Measurements from ENCODE around the gene HDLBP. TPM values are rescaled to one million over a fixed set of nuclear protein-coding genes. Genes with fewer than 3 reads are reported as not detected.

The HDLBP gene
- total RNA-seq, 2 experiments from 2014 or later, result 259 to 348 TPM

DNA sequence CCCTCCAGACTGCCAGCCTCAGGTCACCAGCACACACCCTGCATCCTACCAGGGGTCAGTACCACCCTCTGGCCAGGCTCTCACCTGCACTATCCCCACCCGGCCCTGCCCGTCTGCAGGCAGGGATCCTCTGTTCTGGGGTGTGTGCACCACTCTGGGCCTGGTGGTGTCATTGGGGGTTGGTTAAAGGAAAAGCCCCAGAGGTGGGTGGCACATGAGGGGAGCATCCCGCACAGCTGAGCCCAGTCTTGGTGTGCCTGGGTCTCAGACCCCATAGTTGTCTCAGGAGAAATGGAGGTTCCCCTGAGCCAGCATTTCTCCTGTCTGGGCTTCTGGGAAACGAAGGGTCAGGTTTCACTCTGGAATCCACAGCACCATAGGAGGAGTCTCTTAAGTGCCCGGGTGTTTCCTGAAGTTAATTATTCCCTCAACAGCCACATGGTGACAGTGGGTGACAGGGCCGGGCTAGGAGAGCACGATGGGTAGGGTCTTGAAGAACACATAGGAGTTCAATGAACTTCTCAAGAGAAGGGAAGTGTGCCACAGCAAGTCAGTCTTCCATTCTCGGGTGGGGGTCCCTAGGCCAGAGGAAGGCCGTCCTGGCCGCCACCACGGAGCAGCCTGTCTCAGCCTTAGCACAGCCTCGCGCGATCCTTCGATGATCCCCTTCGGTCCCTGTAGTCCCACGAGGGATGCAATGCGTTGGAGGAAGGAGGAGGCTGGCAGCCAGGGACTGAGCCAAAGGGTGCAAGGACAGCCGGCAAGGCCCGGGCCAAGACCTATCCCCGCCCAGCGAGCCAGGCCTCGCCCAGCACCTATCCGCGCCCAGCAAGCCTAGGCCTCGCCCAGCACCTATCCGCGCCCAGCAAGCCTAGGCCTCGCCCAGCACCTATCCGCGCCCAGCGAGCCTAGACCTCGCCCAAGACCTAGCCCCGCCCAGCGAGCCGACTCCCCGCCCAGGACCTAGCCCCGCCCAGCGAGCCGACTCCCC lies 39.5 kb upstream of the HDLBP start:
- ChIA-PET CTCF (no interaction called here), POLR2A (no interaction called here)
- H3K4me1 Mint-ChIP-seq, result peaks cover 44% of the 10 kb centered on the region
- DNase-seq, result peak; percentile 89
- peak overlapping the region; percentile 33 for H3K27ac Mint-ChIP-seq
- peak; percentile 45 for ATAC-seq
- H3K4me3 Mint-ChIP-seq, result peak overlapping the region; percentile 8
- no peaks in the 10 kb centered on the region for H3K9me3 Mint-ChIP-seq (ENCODE audit: low read depth)
- intact Hi-C loops (cut with DNase I, micrococcal nuclease), result loop anchor here (5.0 to 10.0 kb wide), 6 partner anchors 253 to 1330 kb away; partner anchors contain the start of genes DUSP28 (in 1 of the 2), ING5 (in 1 of the 2), MTERF4 (in 1 of the 2) and NDUFA10 (in 1 of the 2)
- peaks cover 23% of the 10 kb centered on the region for H3K36me3 Mint-ChIP-seq (ENCODE audit: low read depth)
- H3K27me3 Mint-ChIP-seq, result no peaks in the 10 kb centered on the region

DNA sequence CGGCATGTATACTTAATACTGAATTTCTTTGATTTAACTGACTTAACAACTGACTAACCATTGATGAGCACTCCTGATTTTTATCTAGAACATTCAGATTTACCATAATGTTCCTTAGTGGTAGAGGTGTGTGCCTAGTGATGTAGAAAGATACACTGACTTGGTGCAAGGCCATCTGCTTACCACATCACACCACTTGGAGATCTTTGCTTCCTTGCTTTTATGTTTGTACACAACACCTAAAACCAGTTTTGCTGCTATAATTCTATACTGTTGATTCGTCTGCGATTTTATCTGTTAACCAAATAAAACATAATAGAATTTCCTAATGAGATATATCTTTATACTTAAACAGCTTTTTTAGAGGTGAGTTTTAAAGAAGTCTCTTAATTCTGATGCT lies 36.8 kb upstream of the HDLBP start:
- Mint-ChIP-seq H3K9me3 (ENCODE audit: low read depth) (no peaks in the 10 kb centered on the region), H3K4me3 (no peak overlapping the region), H3K36me3 (ENCODE audit: low read depth) (peaks cover 32% of the 10 kb centered on the region), H3K27ac (peak overlapping the region; percentile 47), H3K4me1 (peaks cover 20% of the 10 kb centered on the region), H3K27me3 (no peaks in the 10 kb centered on the region)
- DNase-seq (no peak), ATAC-seq (no peak)
- POLR2A ChIA-PET, result no interaction called here
- intact Hi-C loops (cut with DNase I, micrococcal nuclease), result loop anchor here (10.0 kb wide), 3 partner anchors 263 to 1327 kb away; partner anchors contain the start of genes DUSP28 (in 1 of the 2), NDUFA10 (in 1 of the 2) and RNPEPL1 (in 1 of the 2)
- CTCF ChIA-PET, result interaction anchor here (0.7 to 1.4 kb wide), 2 partner anchors 9 to 159 kb away, joined by 3 to 4 read pairs; no protein-coding TSS in a partner anchor

DNA sequence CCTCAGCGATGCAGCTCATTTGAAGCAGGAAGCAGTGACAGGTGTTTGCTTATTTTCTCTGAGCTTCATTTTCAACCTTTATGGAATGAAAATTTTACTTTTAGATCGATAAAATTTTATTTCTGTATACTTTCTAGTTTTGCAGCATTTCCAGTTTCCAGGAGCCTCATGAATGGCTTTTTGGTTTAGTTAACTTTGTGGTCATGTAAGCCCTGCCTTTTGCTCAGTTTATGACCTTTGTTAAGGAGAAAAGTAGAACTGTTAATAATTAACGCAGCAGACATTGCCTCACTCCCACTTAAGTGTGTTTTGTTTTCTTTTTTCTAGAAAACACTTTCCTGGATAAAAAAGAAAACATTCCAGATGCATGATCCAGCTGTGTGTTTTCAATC lies 36.2 kb upstream of the HDLBP start:
- peaks cover 17% of the 10 kb centered on the region for H3K4me1 Mint-ChIP-seq
- no peaks in the 10 kb centered on the region for H3K9me3 Mint-ChIP-seq (ENCODE audit: low read depth)
- intact Hi-C loops (cut with DNase I, micrococcal nuclease), result loop anchor here (10.0 kb wide), 3 partner anchors 263 to 1327 kb away; partner anchors contain the start of genes DUSP28 (in 1 of the 2), NDUFA10 (in 1 of the 2) and RNPEPL1 (in 1 of the 2)
- ATAC-seq, result no peak
- H3K36me3 Mint-ChIP-seq (ENCODE audit: low read depth), result peaks cover 32% of the 10 kb centered on the region
- POLR2A ChIA-PET, result no interaction called here
- H3K4me3 Mint-ChIP-seq, result no peak overlapping the region
- H3K27ac Mint-ChIP-seq, result no peak overlapping the region
- no peak for DNase-seq
- CTCF ChIA-PET, result interaction anchor here (0.7 to 1.4 kb wide), 2 partner anchors 8 to 159 kb away, joined by 3 to 4 read pairs; no protein-coding TSS in a partner anchor
- H3K27me3 Mint-ChIP-seq, result no peaks in the 10 kb centered on the region

DNA sequence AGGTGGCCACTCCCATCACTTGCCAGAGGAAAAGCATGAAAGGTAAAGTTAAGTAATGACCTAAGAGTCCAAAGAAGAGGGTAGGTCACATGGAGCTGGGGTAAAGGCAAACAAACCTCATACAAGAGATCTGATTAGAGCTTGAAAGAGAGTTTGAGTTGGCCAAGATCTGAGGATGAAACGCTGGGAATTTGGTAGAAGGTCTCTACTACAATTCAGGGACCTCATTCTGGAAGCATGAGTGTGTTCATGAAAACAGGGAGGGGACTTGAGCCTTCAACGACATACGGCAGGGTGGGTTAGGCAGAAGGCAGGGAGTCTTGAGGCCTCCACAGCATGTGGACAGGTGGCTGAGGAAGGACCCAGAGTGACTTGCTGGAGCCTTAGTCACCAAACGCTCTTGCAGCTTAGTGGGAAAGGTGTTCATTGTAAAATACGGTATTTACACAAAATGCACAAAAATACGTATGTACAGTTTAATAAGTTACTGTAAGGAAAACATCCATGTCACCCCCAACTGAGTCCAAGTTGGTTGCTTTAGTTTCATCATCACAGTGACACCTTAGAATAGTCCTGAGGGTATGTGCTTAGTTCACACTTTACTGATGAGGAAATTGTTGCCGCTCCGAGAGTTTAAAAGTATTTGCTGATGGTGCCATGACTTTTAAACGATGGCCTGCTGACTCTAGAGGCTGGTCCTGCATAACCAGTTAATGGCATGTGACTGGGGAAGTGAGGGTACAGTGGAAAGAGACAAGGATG lies 35.6 kb upstream of the HDLBP start:
- ATAC-seq, result no peak
- intact Hi-C loops (cut with DNase I, micrococcal nuclease), result loop anchor here (10.0 kb wide), 3 partner anchors 264 to 1326 kb away; partner anchors contain the start of genes DUSP28 (in 1 of the 2), NDUFA10 (in 1 of the 2) and RNPEPL1 (in 1 of the 2)
- Mint-ChIP-seq H3K4me3 (no peak overlapping the region), H3K9me3 (ENCODE audit: low read depth) (no peaks in the 10 kb centered on the region), H3K27ac (peak overlapping the region; percentile 7), H3K36me3 (ENCODE audit: low read depth) (peaks cover 33% of the 10 kb centered on the region), H3K27me3 (no peaks in the 10 kb centered on the region), H3K4me1 (peaks cover 17% of the 10 kb centered on the region)
- POLR2A ChIA-PET, result no interaction called here
- CTCF ChIA-PET, result interaction anchor here (1.4 kb wide), 1 partner anchor 8 kb away, joined by 3 read pairs; no protein-coding TSS in a partner anchor
- no peak for DNase-seq

DNA sequence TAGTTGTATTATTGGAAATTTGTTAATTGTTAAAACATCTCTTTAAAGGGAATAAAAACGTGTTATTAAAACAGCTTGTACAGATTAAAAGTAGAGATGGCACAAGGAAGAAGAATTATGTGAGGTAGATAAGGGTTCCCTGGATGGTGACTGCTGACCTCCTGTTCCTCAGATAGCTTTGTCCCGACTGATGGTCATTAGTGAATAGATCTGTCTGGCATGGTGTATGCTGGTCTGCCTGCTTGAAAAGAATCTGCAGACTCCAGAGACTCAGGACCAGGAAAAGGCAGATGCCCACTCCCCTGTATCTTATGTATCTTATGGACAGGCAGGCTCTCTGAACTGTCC lies 35.0 kb upstream of the HDLBP start:
- Mint-ChIP-seq H3K9me3 (ENCODE audit: low read depth) (no peaks in the 10 kb centered on the region), H3K27me3 (no peaks in the 10 kb centered on the region), H3K4me3 (no peak overlapping the region), H3K36me3 (ENCODE audit: low read depth) (peaks cover 38% of the 10 kb centered on the region), H3K4me1 (peaks cover 17% of the 10 kb centered on the region), H3K27ac (no peak overlapping the region)
- CTCF ChIA-PET, result no interaction called here
- intact Hi-C loops (cut with DNase I, micrococcal nuclease), result loop anchor here (10.0 kb wide), 3 partner anchors 264 to 1326 kb away; partner anchors contain the start of genes DUSP28 (in 1 of the 2), NDUFA10 (in 1 of the 2) and RNPEPL1 (in 1 of the 2)
- POLR2A ChIA-PET, result no interaction called here
- ATAC-seq, result no peak
- DNase-seq, result no peak

DNA sequence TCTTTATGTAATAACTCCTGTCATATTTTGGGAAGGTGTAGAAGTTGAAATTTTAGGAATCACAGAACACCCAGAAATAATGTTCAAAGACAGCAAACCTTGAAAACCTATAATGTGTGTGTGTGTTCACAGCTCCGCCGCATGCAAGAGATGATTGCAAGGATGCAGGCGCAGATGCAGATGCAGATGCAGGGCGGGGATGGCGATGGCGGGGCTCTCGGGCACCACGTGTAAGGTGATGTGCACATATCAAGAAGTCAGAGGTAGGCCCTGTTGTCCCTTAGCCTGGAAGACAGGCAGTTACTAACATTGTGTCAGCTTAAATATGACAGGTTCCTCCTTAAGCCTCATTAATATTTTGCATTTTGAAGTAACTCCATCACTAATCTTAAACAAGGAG lies 34.5 kb upstream of the HDLBP start:
- intact Hi-C loops (cut with DNase I, micrococcal nuclease), result loop anchor here (10.0 kb wide), 3 partner anchors 265 to 1325 kb away; partner anchors contain the start of genes DUSP28 (in 1 of the 2), NDUFA10 (in 1 of the 2) and RNPEPL1 (in 1 of the 2)
- Mint-ChIP-seq H3K4me3 (no peak overlapping the region), H3K9me3 (ENCODE audit: low read depth) (no peaks in the 10 kb centered on the region), H3K27me3 (no peaks in the 10 kb centered on the region), H3K4me1 (peaks cover 13% of the 10 kb centered on the region), H3K36me3 (ENCODE audit: low read depth) (peaks cover 38% of the 10 kb centered on the region), H3K27ac (no peak overlapping the region)
- ATAC-seq (no peak), DNase-seq (no peak)
- CTCF ChIA-PET, result interaction anchor here (1.3 kb wide), 1 partner anchor 9 kb away, joined by 4 read pairs; no protein-coding TSS in a partner anchor
- POLR2A ChIA-PET, result no interaction called here

DNA sequence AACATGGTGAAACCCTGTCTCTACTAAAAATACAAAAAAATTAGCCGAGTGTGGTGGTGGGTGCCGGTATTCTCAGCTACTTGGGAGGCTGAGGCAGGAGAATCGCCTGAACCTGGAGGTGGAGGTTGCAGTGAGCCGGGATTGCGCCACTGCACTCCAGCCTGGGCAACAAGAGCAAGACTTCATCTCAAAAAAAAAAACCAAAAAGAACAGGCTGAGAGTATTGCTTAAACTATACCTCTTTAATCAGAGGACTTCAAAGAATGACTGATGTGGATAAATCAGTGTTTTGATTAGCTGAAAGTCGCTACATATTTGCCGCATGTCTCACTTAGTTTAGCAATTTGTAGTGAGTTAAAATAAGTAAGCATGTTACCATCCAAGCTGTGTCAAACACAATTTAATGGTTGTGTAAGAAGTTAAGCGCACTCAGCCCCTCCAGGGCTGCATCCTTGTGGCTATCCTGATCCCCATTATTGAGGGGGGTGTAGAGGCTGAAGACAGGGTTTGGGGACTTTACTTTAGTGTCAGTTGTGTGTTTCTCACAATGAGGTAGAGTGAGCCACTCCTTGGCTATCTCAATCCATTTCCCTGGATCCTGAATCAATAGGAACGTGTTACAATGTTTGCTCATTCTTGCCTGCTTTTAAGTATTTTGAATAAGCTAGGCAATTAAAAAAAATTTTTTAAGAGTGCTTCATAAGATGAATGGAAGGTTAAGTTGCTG lies 29.6 kb upstream of the HDLBP start:
- DNase-seq (no peak), ATAC-seq (no peak)
- CTCF ChIA-PET, result interaction anchor here (0.6 to 1.0 kb wide), 2 partner anchors 13 to 246 kb away, joined by 3 to 4 read pairs; no protein-coding TSS in a partner anchor
- intact Hi-C loops (cut with DNase I, micrococcal nuclease), result no loop called here
- H3K27me3 Mint-ChIP-seq, result no peaks in the 10 kb centered on the region
- H3K9me3 Mint-ChIP-seq (ENCODE audit: low read depth), result no peaks in the 10 kb centered on the region
- no peak overlapping the region for H3K27ac Mint-ChIP-seq
- no peak overlapping the region for H3K4me3 Mint-ChIP-seq
- H3K4me1 Mint-ChIP-seq, result peaks cover 14% of the 10 kb centered on the region
- POLR2A ChIA-PET, result no interaction called here
- H3K36me3 Mint-ChIP-seq (ENCODE audit: low read depth), result peaks cover 53% of the 10 kb centered on the region

DNA sequence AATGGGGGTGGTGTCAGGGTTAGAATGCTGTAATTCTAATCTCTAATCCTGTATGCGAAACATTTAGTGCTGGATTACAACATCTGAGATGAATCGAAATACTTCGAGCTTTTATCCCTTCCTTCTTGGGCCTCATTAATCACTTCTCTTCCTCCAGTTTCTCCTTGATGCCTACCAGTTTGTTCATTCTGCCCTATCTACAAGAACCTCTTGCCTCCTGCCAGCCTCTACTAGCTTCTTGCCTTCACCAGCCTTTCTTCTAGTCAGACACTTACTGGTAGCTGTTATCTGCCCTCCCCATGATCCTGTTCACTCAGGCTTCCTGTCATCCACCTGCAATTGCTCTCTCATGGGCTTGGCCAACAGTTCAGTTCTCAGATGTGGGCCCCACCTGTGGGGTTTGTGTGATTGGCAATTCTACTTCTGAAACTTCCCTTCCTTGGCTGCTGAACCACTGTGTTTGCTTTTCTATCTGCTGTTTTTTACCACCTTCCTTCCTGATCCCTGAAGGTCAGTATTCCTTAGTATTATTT lies 25.2 kb upstream of the HDLBP start:
- no peaks in the 10 kb centered on the region for H3K9me3 Mint-ChIP-seq (ENCODE audit: low read depth)
- ATAC-seq, result peak; percentile 40
- ChIA-PET POLR2A (no interaction called here), CTCF (interaction anchor here (1.6 kb wide), 1 partner anchor 9 kb away, joined by 4 read pairs; no protein-coding TSS in a partner anchor)
- H3K27me3 Mint-ChIP-seq, result no peaks in the 10 kb centered on the region
- intact Hi-C loops (cut with DNase I, micrococcal nuclease), result no loop called here
- H3K4me1 Mint-ChIP-seq, result peaks cover 31% of the 10 kb centered on the region
- no peak for DNase-seq
- H3K27ac Mint-ChIP-seq, result peak overlapping the region; percentile 63
- H3K36me3 Mint-ChIP-seq (ENCODE audit: low read depth), result peaks cover 61% of the 10 kb centered on the region
- H3K4me3 Mint-ChIP-seq, result no peak overlapping the region

DNA sequence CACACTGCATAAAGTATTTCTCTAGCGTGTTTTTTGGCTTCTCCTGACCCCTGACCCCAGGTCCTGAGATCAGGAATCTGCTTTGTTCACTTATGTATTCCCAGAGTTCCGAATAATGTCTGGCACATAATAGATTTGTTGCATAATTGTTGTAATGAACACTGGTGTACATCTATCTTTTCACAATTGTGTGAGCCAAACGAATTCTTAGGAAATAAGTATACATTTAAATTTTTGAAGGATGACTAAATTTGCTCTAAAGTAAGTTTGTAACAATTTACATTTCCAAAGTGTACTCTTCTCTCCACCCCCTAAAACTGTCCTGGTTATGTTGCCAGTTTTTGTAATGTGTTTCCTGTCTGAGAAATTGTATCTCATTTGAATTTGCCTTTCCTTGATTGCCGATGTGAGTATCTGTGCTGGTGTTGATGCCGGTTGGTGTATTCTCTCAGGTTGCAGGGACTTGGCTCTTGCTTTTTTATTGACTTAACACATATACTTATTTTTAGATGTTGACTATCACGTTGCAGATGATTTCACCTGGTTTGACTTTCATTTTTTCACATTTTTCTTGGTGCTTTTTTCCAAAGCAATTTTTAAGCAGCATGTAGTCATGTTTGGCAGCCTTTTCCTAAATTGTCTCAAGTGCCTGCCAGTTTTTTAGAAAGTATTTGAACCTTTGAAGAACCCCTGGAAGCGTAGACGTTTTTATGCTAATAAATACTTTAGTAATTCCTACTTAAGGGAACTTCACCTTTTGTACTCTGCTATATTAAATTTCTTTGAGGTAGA lies 24.6 kb upstream of the HDLBP start:
- no peaks in the 10 kb centered on the region for H3K27me3 Mint-ChIP-seq
- H3K9me3 Mint-ChIP-seq (ENCODE audit: low read depth), result no peaks in the 10 kb centered on the region
- peaks cover 64% of the 10 kb centered on the region for H3K36me3 Mint-ChIP-seq (ENCODE audit: low read depth)
- ATAC-seq (no peak), DNase-seq (no peak)
- H3K4me3 Mint-ChIP-seq, result no peak overlapping the region
- peaks cover 37% of the 10 kb centered on the region for H3K4me1 Mint-ChIP-seq
- no peak overlapping the region for H3K27ac Mint-ChIP-seq
- ChIA-PET CTCF (interaction anchor here (1.6 kb wide), 1 partner anchor 10 kb away, joined by 4 read pairs; no protein-coding TSS in a partner anchor), POLR2A (no interaction called here)
- intact Hi-C loops (cut with DNase I, micrococcal nuclease), result no loop called here

DNA sequence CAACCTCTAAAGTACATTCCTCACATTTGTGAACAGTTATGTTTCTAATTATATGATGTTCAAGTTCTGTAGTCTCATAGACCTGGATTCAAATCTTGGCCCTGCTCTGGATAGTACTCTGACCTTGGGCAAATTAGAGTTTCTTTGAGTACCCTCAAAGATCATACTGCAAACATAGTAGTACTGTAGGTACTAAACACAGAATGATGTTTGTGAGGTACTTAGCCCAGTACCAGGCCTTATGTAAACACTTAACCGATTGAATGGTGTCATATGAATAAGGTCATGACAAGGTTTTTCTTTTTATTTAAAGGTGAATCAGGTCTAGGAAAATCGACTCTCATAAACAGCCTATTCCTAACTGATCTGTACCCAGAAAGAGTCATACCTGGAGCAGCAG lies 19.3 kb upstream of the HDLBP start:
- peaks cover 39% of the 10 kb centered on the region for H3K36me3 Mint-ChIP-seq (ENCODE audit: low read depth)
- no peak overlapping the region for H3K4me3 Mint-ChIP-seq

More for the DNA sequence above, 19.3 kb upstream of the HDLBP start:
- no peaks in the 10 kb centered on the region for H3K9me3 Mint-ChIP-seq (ENCODE audit: low read depth)
- DNase-seq (no peak), ATAC-seq (no peak)
- intact Hi-C loops (cut with DNase I, micrococcal nuclease), result no loop called here
- H3K27me3 Mint-ChIP-seq, result no peaks in the 10 kb centered on the region
- ChIA-PET POLR2A (no interaction called here), CTCF (no interaction called here)
- H3K27ac Mint-ChIP-seq, result no peak overlapping the region
- peaks cover 25% of the 10 kb centered on the region for H3K4me1 Mint-ChIP-seq
